Measurements from ENCODE around the gene CNNM4.

The CNNM4 gene

DNA sequence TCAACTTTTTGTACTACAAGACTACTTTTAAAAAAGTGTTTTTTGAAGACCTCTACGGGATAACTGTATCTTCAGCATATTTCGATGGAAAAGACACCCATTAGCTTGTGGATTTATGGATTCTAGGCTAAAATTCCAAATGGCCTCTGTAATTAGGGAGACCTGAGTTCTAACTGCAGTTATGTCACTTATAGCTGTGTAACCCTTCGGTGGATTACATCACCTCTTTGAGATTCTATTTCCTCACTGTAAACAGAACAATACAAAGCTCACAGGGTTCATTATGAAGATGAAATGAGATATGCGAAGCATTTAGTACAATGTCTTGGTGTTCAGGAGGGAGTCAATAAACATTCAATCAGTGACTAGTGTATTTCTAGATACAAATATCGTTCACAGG lies 45.0 kb upstream of the CNNM4 start (continued):
- TF ChIP-seq ZBTB21 (tag by site-specific recombination; IDR thresholded peaks at IDR 0.05) (peak; percentile 41; the same call in 1 of the 2 replicates), ZNF404 (tag by site-specific recombination; IDR thresholded peaks at IDR 0.05) (no peak), ZNF639 (tag by site-specific recombination; IDR thresholded peaks at IDR 0.05) (peak; percentile 50; the same call in 1 of the 2 replicates), ZNF692 (tag by site-specific recombination; IDR thresholded peaks at IDR 0.05) (peak; percentile 55; the same call in 1 of the 2 replicates), ZNF114 (tag by site-specific recombination; IDR thresholded peaks at IDR 0.05) (no peak), IKZF3 (tag by site-specific recombination; IDR thresholded peaks at IDR 0.05) (peak; percentile 93), ZNF416 (tag by site-specific recombination; IDR thresholded peaks at IDR 0.05) (no peak), ZNF366 (tag by site-specific recombination; conservative IDR thresholded peaks at IDR 0.05) (peak; percentile 56; the same call in 1 of the 2 replicates), HOXC10 (CRISPR knock-in tag; IDR thresholded peaks at IDR 0.05) (no peak), PRDM10 (tag by site-specific recombination; IDR thresholded peaks at IDR 0.05) (peak; percentile 44; the same call in 1 of the 2 replicates), PRDM6 (tag by site-specific recombination; IDR thresholded peaks at IDR 0.05) (peak; percentile 70)

GRCh38 chr2:96716388-96716787 lies 44.3 kb upstream of the CNNM4 start:
- H3K36me3 ChIP-seq (ENCODE audit: control insufficient read depth in 2 of 2, insufficient read depth in 1 of 2, low read length in 2 of 2), result peaks cover 9 to 28% of the 10 kb centered on the region in 2 experiments
- ChIA-PET POLR2A (interaction anchor here (0.6 kb wide), 1 partner anchor 12 kb away, joined by 9 read pairs; no protein-coding TSS in a partner anchor), CTCF (interaction anchor here (0.6 kb wide), 1 partner anchor 51 kb away, joined by 3 read pairs; no protein-coding TSS in a partner anchor)
- TF ChIP-seq ZNF664 (tag by site-specific recombination; IDR thresholded peaks at IDR 0.05), result peak; percentile 93
- no peak for TF ChIP-seq ZSCAN16 (tag by site-specific recombination; IDR thresholded peaks at IDR 0.05)
- TF ChIP-seq ZNF112 (tag by site-specific recombination; IDR thresholded peaks at IDR 0.05), result no peak
- TF ChIP-seq ZNF785 (tag by site-specific recombination; IDR thresholded peaks at IDR 0.05), result no peak
- TF ChIP-seq ZBTB1 (tag by site-specific recombination; IDR thresholded peaks at IDR 0.05), result no peak
- no peak for TF ChIP-seq PATZ1 (tag by site-specific recombination; IDR thresholded peaks at IDR 0.05)
- H3K4me1 ChIP-seq (ENCODE audit: control insufficient read depth, insufficient read depth, low read length), result peaks cover 3% of the 10 kb centered on the region
- H3K9me3 ChIP-seq (ENCODE audit: control insufficient read depth, insufficient read depth, low read depth, low read length), result no peaks in the 10 kb centered on the region
- H3K27ac ChIP-seq (ENCODE audit: extremely low read depth, low read depth, low read length), result no peak overlapping the region
- no peak overlapping the region for H3K4me3 ChIP-seq (ENCODE audit: low read depth, low read length)
